ENCODE measurements around the gene MCU.

DNA sequence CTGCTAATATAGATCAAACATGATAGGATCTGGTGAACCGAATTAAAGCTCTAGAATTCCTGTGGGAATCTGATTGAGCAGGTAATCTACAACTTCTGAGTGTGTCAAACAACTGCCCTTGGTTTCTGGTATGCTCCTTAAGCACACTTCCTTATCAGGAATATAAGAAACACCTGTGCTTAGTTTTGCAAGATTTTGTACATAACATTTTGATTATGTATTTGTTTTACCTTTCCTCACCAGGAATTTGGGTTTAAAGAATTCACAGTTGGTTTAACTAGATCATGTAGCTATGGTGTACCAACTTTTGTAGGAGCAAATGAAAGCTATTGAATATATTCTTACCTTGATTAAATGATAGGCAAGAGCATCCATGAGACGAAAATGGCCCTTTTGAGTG, 40.6 kb downstream of the MCU start:
- TF ChIP-seq, protein P1, sequence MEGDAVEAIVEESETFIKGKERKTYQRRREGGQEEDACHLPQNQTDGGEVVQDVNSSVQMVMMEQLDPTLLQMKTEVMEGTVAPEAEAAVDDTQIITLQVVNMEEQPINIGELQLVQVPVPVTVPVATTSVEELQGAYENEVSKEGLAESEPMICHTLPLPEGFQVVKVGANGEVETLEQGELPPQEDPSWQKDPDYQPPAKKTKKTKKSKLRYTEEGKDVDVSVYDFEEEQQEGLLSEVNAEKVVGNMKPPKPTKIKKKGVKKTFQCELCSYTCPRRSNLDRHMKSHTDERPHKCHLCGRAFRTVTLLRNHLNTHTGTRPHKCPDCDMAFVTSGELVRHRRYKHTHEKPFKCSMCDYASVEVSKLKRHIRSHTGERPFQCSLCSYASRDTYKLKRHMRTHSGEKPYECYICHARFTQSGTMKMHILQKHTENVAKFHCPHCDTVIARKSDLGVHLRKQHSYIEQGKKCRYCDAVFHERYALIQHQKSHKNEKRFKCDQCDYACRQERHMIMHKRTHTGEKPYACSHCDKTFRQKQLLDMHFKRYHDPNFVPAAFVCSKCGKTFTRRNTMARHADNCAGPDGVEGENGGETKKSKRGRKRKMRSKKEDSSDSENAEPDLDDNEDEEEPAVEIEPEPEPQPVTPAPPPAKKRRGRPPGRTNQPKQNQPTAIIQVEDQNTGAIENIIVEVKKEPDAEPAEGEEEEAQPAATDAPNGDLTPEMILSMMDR (IDR thresholded peaks at IDR 0.05) = no peak
- TF ChIP-seq EZH2 (IDR thresholded peaks at IDR 0.05; ENCODE audit: borderline replicate concordance, insufficient read depth, low read depth, low read length, poor library complexity, severe bottlenecking) = no peak

Data from B cell (primary cell).